Loucy (cell line): ENCODE results near the gene SERPINE1.

Experiments used
- CTCF ChIP-seq: fragments of 200-600 bp; sonication (generic); conservative IDR thresholded peaks from 2 replicates; pipeline ENCODE4 v1.5.1; 2014; ENCODE audit warnings: mild to moderate bottlenecking, antibody characterized with exemption, low read length
- EZH2phosphoT487 ChIP-seq: fragments of 200-600 bp; IDR thresholded peaks from 2 replicates; pipeline ENCODE4 v1.6.1; 2018; ENCODE audit warnings: antibody characterized with exemption, mild to moderate bottlenecking, moderate library complexity, borderline replicate concordance

GRCh38 chr7:101094376-101094775 lies 32.5 kb upstream of the SERPINE1 start:
- TF ChIP-seq CTCF: no peak
- TF ChIP-seq EZH2phosphoT487: no peak
